C4-2B (cell line): ENCODE data around the gene NXPE3.

Experiments
- CTCF ChIP-seq: fragments of 450-650 bp; conservative IDR thresholded peaks from 2 replicates; pipeline ENCODE4 v1.5.1; 2017; ENCODE audit warnings: mild to moderate bottlenecking
- ZFX ChIP-seq: fragments of 450-650 bp; IDR thresholded peaks from 2 replicates; pipeline ENCODE4 v1.6.1; 2017

GRCh38 chr3:101873619-101874018, 94.6 kb downstream of the NXPE3 start:
- no peak for TF ChIP-seq CTCF
- no peak for TF ChIP-seq ZFX
